Fibroblast of villous mesenchyme (primary cell): ENCODE data around the gene ZNF518A. TPM values are rescaled to one million over a fixed set of nuclear protein-coding genes. Genes with fewer than 3 reads are reported as not detected.

Experiments
- DNase-seq: peaks from one replicate; pipeline ENCODE4 v3.0.0-alpha.2; 2010; ENCODE audit warnings: low read depth
- H3K4me3 ChIP-seq: 2 replicates; pipeline ENCODE4 v1.5.1; 2011; ENCODE audit warnings: low read depth, mild to moderate bottlenecking, low read length
- small RNA-seq: library from RNA; depleted of rRNA; stranded (forward); fragments of <200 nt; gene quantifications from one replicate; pipeline ENCODE3, GENCODE V24; 2012
- total RNA-seq: library from RNA; depleted of rRNA; stranded (reverse); fragments of >200 nt; gene quantifications from 2 replicates; pipeline ENCODE4 v1.2.3, GENCODE V29; 2012
- TF ChIP-seq, protein P1 (sequence below): IDR thresholded peaks from 2 replicates; pipeline ENCODE4 v1.5.1; 2012; ENCODE audit warnings: low read depth, mild to moderate bottlenecking, low read length; ENCODE audit not compliant: insufficient read depth

Gene ZNF518A
- total RNA-seq, 1 donor = 19.9 TPM

GRCh38 chr10:96201525-96201924 lies 71.4 kb downstream of the ZNF518A start:
- TF ChIP-seq, protein P1, sequence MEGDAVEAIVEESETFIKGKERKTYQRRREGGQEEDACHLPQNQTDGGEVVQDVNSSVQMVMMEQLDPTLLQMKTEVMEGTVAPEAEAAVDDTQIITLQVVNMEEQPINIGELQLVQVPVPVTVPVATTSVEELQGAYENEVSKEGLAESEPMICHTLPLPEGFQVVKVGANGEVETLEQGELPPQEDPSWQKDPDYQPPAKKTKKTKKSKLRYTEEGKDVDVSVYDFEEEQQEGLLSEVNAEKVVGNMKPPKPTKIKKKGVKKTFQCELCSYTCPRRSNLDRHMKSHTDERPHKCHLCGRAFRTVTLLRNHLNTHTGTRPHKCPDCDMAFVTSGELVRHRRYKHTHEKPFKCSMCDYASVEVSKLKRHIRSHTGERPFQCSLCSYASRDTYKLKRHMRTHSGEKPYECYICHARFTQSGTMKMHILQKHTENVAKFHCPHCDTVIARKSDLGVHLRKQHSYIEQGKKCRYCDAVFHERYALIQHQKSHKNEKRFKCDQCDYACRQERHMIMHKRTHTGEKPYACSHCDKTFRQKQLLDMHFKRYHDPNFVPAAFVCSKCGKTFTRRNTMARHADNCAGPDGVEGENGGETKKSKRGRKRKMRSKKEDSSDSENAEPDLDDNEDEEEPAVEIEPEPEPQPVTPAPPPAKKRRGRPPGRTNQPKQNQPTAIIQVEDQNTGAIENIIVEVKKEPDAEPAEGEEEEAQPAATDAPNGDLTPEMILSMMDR = no peak
- DNase-seq = no peak
- H3K4me3 ChIP-seq = no peak overlapping the region

DNA sequence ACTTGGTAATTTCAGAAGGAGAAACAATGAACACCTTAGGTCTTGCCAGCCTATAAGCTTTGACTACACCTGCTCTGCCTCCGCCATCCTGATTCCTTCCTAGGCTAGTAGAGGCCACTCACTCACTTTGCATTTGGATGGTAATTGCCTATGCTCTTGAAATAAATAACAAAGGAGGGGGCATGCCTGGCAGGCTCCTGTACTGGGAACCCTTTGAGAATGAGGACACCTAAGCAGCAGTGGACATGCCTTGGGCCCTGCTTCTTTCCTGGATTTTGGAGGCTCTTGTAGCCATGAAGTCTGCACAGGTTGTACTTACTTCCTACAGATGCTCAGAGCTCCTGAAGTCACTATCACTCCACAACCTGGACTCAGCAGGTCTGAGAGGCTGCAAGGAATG lies 75.5 kb downstream of the ZNF518A start:
- no peak overlapping the region for H3K4me3 ChIP-seq
- no peak for DNase-seq
- TF ChIP-seq, protein P1 = no peak

- H3K4me3 ChIP-seq = no peak overlapping the region
- TF ChIP-seq, protein P1 = no peak
- DNase-seq = no peak
These were observed 78.2 kb downstream of the ZNF518A start for GRCh38 chr10:96208271-96208670.

GRCh38 chr10:96208946-96209345 lies 78.8 kb downstream of the ZNF518A start:
- H3K4me3 ChIP-seq = no peak overlapping the region
- TF ChIP-seq, protein P1 = no peak
- no peak for DNase-seq

DNA sequence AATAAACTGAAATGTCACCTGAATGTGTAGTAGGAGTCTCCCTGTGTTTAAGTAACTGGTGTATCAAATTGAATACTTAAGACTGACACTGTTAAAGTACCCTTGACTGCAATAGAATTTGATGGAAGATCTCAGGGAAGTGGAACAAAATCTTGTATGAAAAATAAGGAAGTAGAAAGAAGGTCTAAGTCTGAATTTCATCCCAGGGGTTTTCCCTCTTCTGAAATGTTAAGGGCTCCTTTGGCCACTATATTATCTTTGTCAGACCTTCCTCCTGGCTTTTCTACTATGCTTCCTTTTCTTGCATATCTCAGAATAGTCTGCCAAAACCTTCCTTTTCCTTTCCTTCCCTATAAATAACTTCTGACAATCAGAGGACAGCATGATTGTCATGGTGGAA lies 81.7 kb downstream of the ZNF518A start:
- DNase-seq = no peak
- H3K4me3 ChIP-seq = no peak overlapping the region

DNA sequence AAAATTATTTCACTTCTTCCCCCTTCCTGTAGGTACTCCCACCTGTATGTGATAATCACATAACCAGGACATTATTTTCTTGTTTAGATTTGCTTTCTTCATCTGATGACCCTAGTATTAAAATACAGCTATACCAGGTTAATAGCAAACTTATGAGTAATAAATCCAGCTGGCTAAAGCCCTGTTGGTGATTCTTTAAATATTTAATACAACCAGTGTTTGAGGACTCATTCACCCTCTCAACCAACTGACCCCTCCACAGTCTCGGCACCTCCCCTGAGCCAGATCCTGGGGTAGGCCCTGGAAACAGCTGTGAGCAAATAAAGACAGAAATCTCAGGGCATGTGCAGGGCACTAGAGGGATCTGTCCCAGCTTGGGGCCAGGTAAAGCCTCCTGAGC lies 82.8 kb downstream of the ZNF518A start:
- TF ChIP-seq, protein P1 = no peak
- no peak for DNase-seq
- no peak overlapping the region for H3K4me3 ChIP-seq

More for the DNA sequence above, 81.7 kb downstream of the ZNF518A start:
- TF ChIP-seq, protein P1 = no peak

Small RNA genes lying within 50 kb of the gene (small RNA-seq; reads per million reads assigned to genes)
- 0.66 reads per million for gene RNU6-271P

Other genes with a start within 250 kb of the ZNF518A start
- 0.86 TPM in 1 of 2 replicates, not detected in the other for gene CC2D2B, start 222.3 kb upstream of the ZNF518A start, total RNA-seq
- 5.8 and 7.8 TPM in 2 replicates for gene CCNJ, start 86.7 kb upstream of the ZNF518A start, total RNA-seq
- gene BLNK, start 141.3 kb downstream of the ZNF518A start, total RNA-seq = not detected in 2 replicates
- not detected in 2 replicates for gene DNTT, start 174.1 kb downstream of the ZNF518A start, total RNA-seq
- not detected in 2 replicates for gene OPALIN, start 228.7 kb downstream of the ZNF518A start, total RNA-seq